RWPE1 (cell line): ENCODE measurements around the gene GCM1.
A peak's percentile ranks its signal among the peaks of the same experiment; 100 is the strongest.

Experiments
- CTCF ChIA-PET: fragments of 350-600 bp; sonication (Branson Sonifier 250); formaldehyde crosslinking; extraction: SDS; loops from one replicate; lab custom pipeline; 2021; lab: Yijun Ruan, JAX
- POLR2A ChIA-PET: fragments of 400-600 bp; formaldehyde crosslinking; extraction: SDS; loops from one replicate; lab custom pipeline; 2020; ENCODE audit warnings: antibody characterized with exemption; ENCODE audit not compliant: low non-redundant PET; lab: Yijun Ruan, JAX
- DNase-seq: peaks from one replicate; pipeline ENCODE4 v3.0.0; 2012; ENCODE audit warnings: low spot score
- H3K27ac ChIP-seq: fragments of 450-650 bp; 2 replicates; pipeline ENCODE4 v1.5.1; 2017
- CTCF ChIP-seq: fragments of 450-650 bp; conservative IDR thresholded peaks from 2 replicates; pipeline ENCODE4 v1.5.1; 2017; ENCODE audit warnings: low read depth, mild to moderate bottlenecking

The GCM1 gene

GRCh38 chr6:53115113-53115512 is 33.5 kb downstream of the GCM1 start:
- POLR2A ChIA-PET: no interaction called here
- no peak for TF ChIP-seq CTCF
- CTCF ChIA-PET: no interaction called here
- no peak overlapping the region for H3K27ac ChIP-seq
- no peak for DNase-seq

- H3K27ac ChIP-seq: no peak overlapping the region
- ChIA-PET POLR2A (no interaction called here), CTCF (interaction anchor here (0.7 kb wide), 2 partner anchors 525 to 834 kb away, joined by 3 to 6 read pairs; no protein-coding TSS in a partner anchor)
- DNase-seq: no peak
- TF ChIP-seq CTCF: no peak
Measured at GRCh38 chr6:53113742-53114141, 34.9 kb downstream of the GCM1 start.

GRCh38 chr6:53112871-53113270 is 35.8 kb downstream of the GCM1 start:
- POLR2A ChIA-PET: no interaction called here
- TF ChIP-seq CTCF: no peak
- CTCF ChIA-PET: no interaction called here
- H3K27ac ChIP-seq: peak overlapping the region; percentile 53
- peak; percentile 55 for DNase-seq

- peak; percentile 75 for DNase-seq
- peak overlapping the region; percentile 53 for H3K27ac ChIP-seq
- ChIA-PET POLR2A (no interaction called here), CTCF (no interaction called here)
- TF ChIP-seq CTCF: no peak
Measured at GRCh38 chr6:53112404-53112803, 36.2 kb downstream of the GCM1 start.

- ChIA-PET POLR2A (no interaction called here), CTCF (no interaction called here)
- TF ChIP-seq CTCF: no peak
- DNase-seq: no peak
- H3K27ac ChIP-seq: no peak overlapping the region
Measured at GRCh38 chr6:53111865-53112264, 36.8 kb downstream of the GCM1 start.

- CTCF ChIA-PET: no interaction called here
Measured at GRCh38 chr6:53109612-53110011, 39.0 kb downstream of the GCM1 start.

More at GRCh38 chr6:53109612-53110011, 39.0 kb downstream of the GCM1 start:
- no peak overlapping the region for H3K27ac ChIP-seq
- DNase-seq: no peak
- TF ChIP-seq CTCF: no peak
- POLR2A ChIA-PET: no interaction called here
